ENCODE results near the gene LRRC1.
A peak's percentile ranks its signal among the peaks of the same experiment; 100 is the strongest.

LRRC1 gene

GRCh38 chr6:53924821-53925422 is 130.1 kb downstream of the LRRC1 start:
- DNase-seq (ENCODE audit: low spot score): no peak

- no peak for DNase-seq (ENCODE audit: low spot score)
Measured at GRCh38 chr6:53925891-53926290, 131.1 kb downstream of the LRRC1 start.

- no peak for DNase-seq (ENCODE audit: low spot score)
Measured at GRCh38 chr6:53926505-53926904, 131.7 kb downstream of the LRRC1 start.

- DNase-seq (ENCODE audit: low spot score): no peak
Measured at GRCh38 chr6:53928641-53929040, 133.8 kb downstream of the LRRC1 start.

GRCh38 chr6:53929041-53929820 is 134.4 kb downstream of the LRRC1 start:
- DNase-seq (ENCODE audit: low spot score): peak; percentile 17

GRCh38 chr6:53929821-53930120 is 135.0 kb downstream of the LRRC1 start:
- DNase-seq (ENCODE audit: low spot score): no peak

GRCh38 chr6:53930330-53930729 is 135.5 kb downstream of the LRRC1 start:
- DNase-seq (ENCODE audit: low spot score): no peak

- no peak for DNase-seq (ENCODE audit: low spot score)
Measured at GRCh38 chr6:53931086-53931485, 136.3 kb downstream of the LRRC1 start.

- no peak for DNase-seq (ENCODE audit: low spot score)
Measured at GRCh38 chr6:53932516-53932915, 137.7 kb downstream of the LRRC1 start.

GRCh38 chr6:53934023-53934422 is 139.2 kb downstream of the LRRC1 start:
- DNase-seq (ENCODE audit: low spot score): no peak

- no peak for DNase-seq (ENCODE audit: low spot score)
Measured at GRCh38 chr6:53937461-53937860, 142.7 kb downstream of the LRRC1 start.

GRCh38 chr6:53938810-53939209 is 144.0 kb downstream of the LRRC1 start:
- DNase-seq (ENCODE audit: low spot score): no peak

GRCh38 chr6:53939830-53940229 is 145.0 kb downstream of the LRRC1 start:
- no peak for DNase-seq (ENCODE audit: low spot score)

- no peak for DNase-seq (ENCODE audit: low spot score)
Measured at GRCh38 chr6:53943395-53943794, 148.6 kb downstream of the LRRC1 start.

GRCh38 chr6:53944091-53944490 is 149.3 kb downstream of the LRRC1 start:
- no peak for DNase-seq (ENCODE audit: low spot score)

- no peak for DNase-seq (ENCODE audit: low spot score)
Measured at GRCh38 chr6:53944543-53944942, 149.7 kb downstream of the LRRC1 start.

GRCh38 chr6:53945765-53946407 is 151.1 kb downstream of the LRRC1 start:
- no peak for DNase-seq (ENCODE audit: low spot score)

GRCh38 chr6:53947780-53948179 is 153.0 kb downstream of the LRRC1 start:
- DNase-seq (ENCODE audit: low spot score): no peak

GRCh38 chr6:53951383-53951782 is 156.6 kb downstream of the LRRC1 start:
- no peak for DNase-seq (ENCODE audit: low spot score)

- peak; percentile 28 for DNase-seq (ENCODE audit: low spot score)
Measured at GRCh38 chr6:53956068-53956711, 161.4 kb downstream of the LRRC1 start.

GRCh38 chr6:53956804-53957203 is 162.0 kb downstream of the LRRC1 start:
- DNase-seq (ENCODE audit: low spot score): no peak

GRCh38 chr6:53959717-53960116 is 164.9 kb downstream of the LRRC1 start:
- no peak for DNase-seq (ENCODE audit: low spot score)

- no peak for DNase-seq (ENCODE audit: low spot score)
Measured at GRCh38 chr6:53960311-53960710, 165.5 kb downstream of the LRRC1 start.
